Liver (tissue), 3 donors: ENCODE data around the gene SLFN12L.

Source experiments
- EGR1 ChIP-seq, 2 donors: IDR thresholded peaks; 2 replicates each; pipeline ENCODE4 v1.6.1; 2016 to 2018; ENCODE audit warnings: antibody characterized with exemption in 2 of 2, low read depth in 2 of 2
- GABPA ChIP-seq, 2 donors: IDR thresholded peaks in 1 of 2; conservative IDR thresholded peaks in 1 of 2; 2 replicates each; pipeline ENCODE4 v1.6.1; 2016; ENCODE audit warnings: antibody characterized with exemption in 2 of 2, mild to moderate bottlenecking in 1 of 2, moderate library complexity in 1 of 2
- JUND ChIP-seq, 2 donors: IDR thresholded peaks; 2 replicates each; pipeline ENCODE4 v1.6.1; 2016; ENCODE audit warnings: antibody characterized with exemption in 2 of 2
- MAX ChIP-seq: IDR thresholded peaks from 2 replicates; pipeline ENCODE4 v1.6.1; 2016; ENCODE audit warnings: antibody characterized with exemption
- RAD21 ChIP-seq, 2 donors: IDR thresholded peaks; 2 replicates each; pipeline ENCODE4 v1.6.1; 2016; ENCODE audit warnings: antibody characterized with exemption in 2 of 2, mild to moderate bottlenecking in 2 of 2
- TAF1 ChIP-seq: conservative IDR thresholded peaks from 2 replicates; pipeline ENCODE4 v1.6.1; 2016; ENCODE audit warnings: antibody characterized with exemption, mild to moderate bottlenecking
- YY1 ChIP-seq: IDR thresholded peaks from 2 replicates; pipeline ENCODE4 v1.6.1; 2016; ENCODE audit warnings: antibody characterized with exemption, mild to moderate bottlenecking
- TF ChIP-seq, protein P1 (sequence below): fragments of 150-350 bp; IDR thresholded peaks from 2 replicates; pipeline ENCODE4 v1.5.1; 2017; ENCODE audit warnings: improper control_type of control experiment, low read depth, low read length; ENCODE audit not compliant: missing input control
- TF ChIP-seq, protein P2 (sequence below): IDR thresholded peaks from 2 replicates; pipeline ENCODE4 v1.6.1; 2016; ENCODE audit warnings: antibody characterized with exemption, mild to moderate bottlenecking
- TF ChIP-seq, protein P3 (sequence below): IDR thresholded peaks from 2 replicates; pipeline ENCODE4 v1.6.1; 2016; ENCODE audit warnings: antibody characterized with exemption
- donor health status: healthy.
- donor health status: healthy.

DNA sequence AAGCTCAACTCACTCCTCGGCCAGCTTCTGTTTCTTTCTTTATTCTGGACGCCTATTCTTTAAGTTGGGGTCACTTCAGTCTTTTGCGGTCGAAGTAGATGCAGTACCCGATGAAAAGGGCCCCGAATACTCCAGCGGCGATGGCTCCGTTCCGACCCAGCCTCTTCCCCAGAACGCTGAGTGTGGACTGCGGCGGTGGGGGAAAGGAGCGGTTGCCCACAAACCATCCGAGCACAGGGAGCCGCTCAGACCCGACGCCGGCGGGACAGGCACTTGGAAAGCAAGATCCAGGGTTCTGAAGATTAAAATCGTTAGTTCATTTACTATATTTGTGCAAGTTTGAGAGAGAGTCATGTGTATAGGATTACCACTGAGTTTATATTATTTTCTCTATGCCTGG is 22.5 kb downstream of the SLFN12L start:
- TF ChIP-seq MAX, result no peak
- TF ChIP-seq, protein P1, sequence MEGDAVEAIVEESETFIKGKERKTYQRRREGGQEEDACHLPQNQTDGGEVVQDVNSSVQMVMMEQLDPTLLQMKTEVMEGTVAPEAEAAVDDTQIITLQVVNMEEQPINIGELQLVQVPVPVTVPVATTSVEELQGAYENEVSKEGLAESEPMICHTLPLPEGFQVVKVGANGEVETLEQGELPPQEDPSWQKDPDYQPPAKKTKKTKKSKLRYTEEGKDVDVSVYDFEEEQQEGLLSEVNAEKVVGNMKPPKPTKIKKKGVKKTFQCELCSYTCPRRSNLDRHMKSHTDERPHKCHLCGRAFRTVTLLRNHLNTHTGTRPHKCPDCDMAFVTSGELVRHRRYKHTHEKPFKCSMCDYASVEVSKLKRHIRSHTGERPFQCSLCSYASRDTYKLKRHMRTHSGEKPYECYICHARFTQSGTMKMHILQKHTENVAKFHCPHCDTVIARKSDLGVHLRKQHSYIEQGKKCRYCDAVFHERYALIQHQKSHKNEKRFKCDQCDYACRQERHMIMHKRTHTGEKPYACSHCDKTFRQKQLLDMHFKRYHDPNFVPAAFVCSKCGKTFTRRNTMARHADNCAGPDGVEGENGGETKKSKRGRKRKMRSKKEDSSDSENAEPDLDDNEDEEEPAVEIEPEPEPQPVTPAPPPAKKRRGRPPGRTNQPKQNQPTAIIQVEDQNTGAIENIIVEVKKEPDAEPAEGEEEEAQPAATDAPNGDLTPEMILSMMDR, result no peak
- TF ChIP-seq TAF1, result no peak
- TF ChIP-seq GABPA (IDR thresholded peaks at IDR 0.05 in 1 of 2, conservative IDR thresholded peaks at IDR 0.05 in 1 of 2), result no peak
- TF ChIP-seq, protein P2, sequence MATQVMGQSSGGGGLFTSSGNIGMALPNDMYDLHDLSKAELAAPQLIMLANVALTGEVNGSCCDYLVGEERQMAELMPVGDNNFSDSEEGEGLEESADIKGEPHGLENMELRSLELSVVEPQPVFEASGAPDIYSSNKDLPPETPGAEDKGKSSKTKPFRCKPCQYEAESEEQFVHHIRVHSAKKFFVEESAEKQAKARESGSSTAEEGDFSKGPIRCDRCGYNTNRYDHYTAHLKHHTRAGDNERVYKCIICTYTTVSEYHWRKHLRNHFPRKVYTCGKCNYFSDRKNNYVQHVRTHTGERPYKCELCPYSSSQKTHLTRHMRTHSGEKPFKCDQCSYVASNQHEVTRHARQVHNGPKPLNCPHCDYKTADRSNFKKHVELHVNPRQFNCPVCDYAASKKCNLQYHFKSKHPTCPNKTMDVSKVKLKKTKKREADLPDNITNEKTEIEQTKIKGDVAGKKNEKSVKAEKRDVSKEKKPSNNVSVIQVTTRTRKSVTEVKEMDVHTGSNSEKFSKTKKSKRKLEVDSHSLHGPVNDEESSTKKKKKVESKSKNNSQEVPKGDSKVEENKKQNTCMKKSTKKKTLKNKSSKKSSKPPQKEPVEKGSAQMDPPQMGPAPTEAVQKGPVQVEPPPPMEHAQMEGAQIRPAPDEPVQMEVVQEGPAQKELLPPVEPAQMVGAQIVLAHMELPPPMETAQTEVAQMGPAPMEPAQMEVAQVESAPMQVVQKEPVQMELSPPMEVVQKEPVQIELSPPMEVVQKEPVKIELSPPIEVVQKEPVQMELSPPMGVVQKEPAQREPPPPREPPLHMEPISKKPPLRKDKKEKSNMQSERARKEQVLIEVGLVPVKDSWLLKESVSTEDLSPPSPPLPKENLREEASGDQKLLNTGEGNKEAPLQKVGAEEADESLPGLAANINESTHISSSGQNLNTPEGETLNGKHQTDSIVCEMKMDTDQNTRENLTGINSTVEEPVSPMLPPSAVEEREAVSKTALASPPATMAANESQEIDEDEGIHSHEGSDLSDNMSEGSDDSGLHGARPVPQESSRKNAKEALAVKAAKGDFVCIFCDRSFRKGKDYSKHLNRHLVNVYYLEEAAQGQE, result no peak
- TF ChIP-seq RAD21 (IDR thresholded peaks at IDR 0.05), result no peak
- no peak for TF ChIP-seq EGR1 (IDR thresholded peaks at IDR 0.05; ENCODE audit: low read depth in 2 of 2)
- no peak for TF ChIP-seq JUND (IDR thresholded peaks at IDR 0.05)
- TF ChIP-seq YY1, result no peak
- TF ChIP-seq, protein P3, sequence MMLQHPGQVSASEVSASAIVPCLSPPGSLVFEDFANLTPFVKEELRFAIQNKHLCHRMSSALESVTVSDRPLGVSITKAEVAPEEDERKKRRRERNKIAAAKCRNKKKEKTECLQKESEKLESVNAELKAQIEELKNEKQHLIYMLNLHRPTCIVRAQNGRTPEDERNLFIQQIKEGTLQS, result no peak
